Nephron progenitor cell (in vitro differentiated cells): Measurements from ENCODE around the gene NTM.

Source experiments
- DNase-seq: peaks from one replicate; pipeline ENCODE4 v3.0.0; 2021
- H3K27ac Mint-ChIP-seq: 2 replicates; pipeline ENCODE4 v1.8.0; 2021; ENCODE audit warnings: mild to moderate bottlenecking, moderate library complexity, mixed read lengths
- H3K27me3 Mint-ChIP-seq: 2 replicates; pipeline ENCODE4 v1.8.0; 2021; ENCODE audit warnings: mild to moderate bottlenecking, low read depth, mixed read lengths; ENCODE audit not compliant: poor library complexity
- H3K36me3 Mint-ChIP-seq: 2 replicates; pipeline ENCODE4 v1.8.0; 2021; ENCODE audit warnings: low read depth, mixed read lengths
- H3K4me1 Mint-ChIP-seq: 2 replicates; pipeline ENCODE4 v1.8.0; 2021; ENCODE audit warnings: mixed read lengths
- H3K4me3 Mint-ChIP-seq: 2 replicates; pipeline ENCODE4 v1.8.0; 2021; ENCODE audit warnings: mild to moderate bottlenecking, moderate library complexity, mixed read lengths
- H3K9me3 Mint-ChIP-seq: 2 replicates; pipeline ENCODE4 v1.8.0; 2021; ENCODE audit warnings: mild to moderate bottlenecking, moderate library complexity, mixed read lengths
- CTCF ChIP-seq: fragments of 200-600 bp; sonication (generic); IDR thresholded peaks from 2 replicates; pipeline ENCODE4 v1.5.0; 2021; ENCODE audit warnings: antibody characterized with exemption

The NTM gene

GRCh38 chr11:131947511-131947910 is 577.1 kb downstream of the NTM start:
- no peak for TF ChIP-seq CTCF
- Mint-ChIP-seq H3K4me3 (no peak overlapping the region), H3K4me1 (peaks cover 16% of the 10 kb centered on the region), H3K27ac (no peak overlapping the region), H3K9me3 (no peaks in the 10 kb centered on the region), H3K36me3 (no peaks in the 10 kb centered on the region), H3K27me3 (peaks cover 14% of the 10 kb centered on the region)
- DNase-seq = no peak

GRCh38 chr11:131951121-131951520 is 580.7 kb downstream of the NTM start:
- Mint-ChIP-seq H3K4me3 (no peak overlapping the region), H3K27me3 (peaks cover 19% of the 10 kb centered on the region), H3K9me3 (no peaks in the 10 kb centered on the region), H3K36me3 (no peaks in the 10 kb centered on the region), H3K4me1 (peaks cover 7% of the 10 kb centered on the region), H3K27ac (no peak overlapping the region)
- no peak for DNase-seq
- TF ChIP-seq CTCF = no peak

- peaks cover 30% of the 10 kb centered on the region for H3K4me1 Mint-ChIP-seq
- no peak overlapping the region for H3K4me3 Mint-ChIP-seq
- peaks cover 8% of the 10 kb centered on the region for H3K9me3 Mint-ChIP-seq
- peaks cover 23% of the 10 kb centered on the region for H3K27me3 Mint-ChIP-seq
- no peak for DNase-seq
- peaks cover 6% of the 10 kb centered on the region for H3K36me3 Mint-ChIP-seq
- no peak for TF ChIP-seq CTCF
- H3K27ac Mint-ChIP-seq = no peak overlapping the region
These were observed 583.7 kb downstream of the NTM start for GRCh38 chr11:131954146-131954545.

- peaks cover 6% of the 10 kb centered on the region for H3K36me3 Mint-ChIP-seq
- peaks cover 11% of the 10 kb centered on the region for H3K9me3 Mint-ChIP-seq
- H3K27ac Mint-ChIP-seq = no peak overlapping the region
- no peak overlapping the region for H3K4me3 Mint-ChIP-seq
- no peak for DNase-seq
- no peak for TF ChIP-seq CTCF
- peaks cover 30% of the 10 kb centered on the region for H3K4me1 Mint-ChIP-seq
- peaks cover 30% of the 10 kb centered on the region for H3K27me3 Mint-ChIP-seq
These were observed 585.5 kb downstream of the NTM start for GRCh38 chr11:131955904-131956303.

- H3K9me3 Mint-ChIP-seq = peaks cover 11% of the 10 kb centered on the region
- no peak overlapping the region for H3K27ac Mint-ChIP-seq
- H3K27me3 Mint-ChIP-seq = peaks cover 27% of the 10 kb centered on the region
- no peak overlapping the region for H3K4me3 Mint-ChIP-seq
- no peak for DNase-seq
- H3K36me3 Mint-ChIP-seq = peaks cover 6% of the 10 kb centered on the region
- TF ChIP-seq CTCF = no peak
- H3K4me1 Mint-ChIP-seq = peaks cover 36% of the 10 kb centered on the region
These were observed 586.8 kb downstream of the NTM start for GRCh38 chr11:131957201-131957600.

GRCh38 chr11:131957875-131958274 is 587.5 kb downstream of the NTM start:
- Mint-ChIP-seq H3K27me3 (peaks cover 32% of the 10 kb centered on the region), H3K27ac (no peak overlapping the region), H3K4me3 (no peak overlapping the region), H3K36me3 (peaks cover 6% of the 10 kb centered on the region), H3K9me3 (peaks cover 11% of the 10 kb centered on the region), H3K4me1 (peaks cover 36% of the 10 kb centered on the region)
- no peak for TF ChIP-seq CTCF
- no peak for DNase-seq
